ENCODE data around the gene ENTHD1.

Gene ENTHD1

GRCh38 chr22:39893526-39893925, at the start of gene ENTHD1:
TSS of gene ENTHD1 (minus strand) at chr22:39893760. CDS start at chr22:39887748, 6,012 bp downstream.
- DNase-seq, result no peak

GRCh38 chr22:39943337-39943736, 49.8 kb upstream of the ENTHD1 start:
- no peak for DNase-seq

GRCh38 chr22:39942439-39943230, 49.1 kb upstream of the ENTHD1 start:
- no peak for DNase-seq

GRCh38 chr22:39941601-39942000, 48.0 kb upstream of the ENTHD1 start:
- no peak for DNase-seq

- DNase-seq, result no peak
Measured at GRCh38 chr22:39940757-39941305, 47.3 kb upstream of the ENTHD1 start.

GRCh38 chr22:39939830-39940229, 46.3 kb upstream of the ENTHD1 start:
- DNase-seq, result no peak

GRCh38 chr22:39938509-39939111, 45.0 kb upstream of the ENTHD1 start:
- no peak for DNase-seq

- no peak for DNase-seq
Measured at GRCh38 chr22:39937906-39938305, 44.3 kb upstream of the ENTHD1 start.

- no peak for DNase-seq
Measured at GRCh38 chr22:39936523-39937145, 43.1 kb upstream of the ENTHD1 start.

GRCh38 chr22:39935612-39936011, 42.1 kb upstream of the ENTHD1 start:
- no peak for DNase-seq

- no peak for DNase-seq
Measured at GRCh38 chr22:39935116-39935515, 41.6 kb upstream of the ENTHD1 start.

GRCh38 chr22:39933741-39934140, 40.2 kb upstream of the ENTHD1 start:
- no peak for DNase-seq

- no peak for DNase-seq
Measured at GRCh38 chr22:39932918-39933649, 39.5 kb upstream of the ENTHD1 start.

GRCh38 chr22:39932166-39932565, 38.6 kb upstream of the ENTHD1 start:
- no peak for DNase-seq

GRCh38 chr22:39931251-39931650, 37.7 kb upstream of the ENTHD1 start:
- DNase-seq, result no peak

- no peak for DNase-seq
Measured at GRCh38 chr22:39928536-39929520, 35.3 kb upstream of the ENTHD1 start.

GRCh38 chr22:39927544-39927943, 34.0 kb upstream of the ENTHD1 start:
- no peak for DNase-seq

GRCh38 chr22:39926753-39927152, 33.2 kb upstream of the ENTHD1 start:
- no peak for DNase-seq

- DNase-seq, result no peak
Measured at GRCh38 chr22:39925909-39926679, 32.5 kb upstream of the ENTHD1 start.

GRCh38 chr22:39925273-39925672, 31.7 kb upstream of the ENTHD1 start:
- DNase-seq, result no peak

GRCh38 chr22:39924286-39924685, 30.7 kb upstream of the ENTHD1 start:
- no peak for DNase-seq

All from right forelimb (tissue), 1 donor.